Uterus (tissue), 2 donors: ENCODE data around the gene SIPA1L3.

Source experiments
- POLR2A ChIP-seq, 2 donors: fragments of 450-650 bp; IDR thresholded peaks; one replicate each; pipeline ENCODE4 v1.6.1; 2016; ENCODE audit warnings: antibody characterized with exemption in 2 of 2, mild to moderate bottlenecking in 1 of 2, moderate library complexity in 1 of 2
- TF ChIP-seq, protein P1 (sequence below), 4 experiments: fragments of 200-600 bp in 2 of 4; fragments of 450-650 bp in 2 of 4; sonication (generic) in 2 of 4; IDR thresholded peaks; one replicate each; pipeline ENCODE4 v1.5.1; 2016 to 2019; ENCODE audit warnings: antibody characterized with exemption in 4 of 4, mild to moderate bottlenecking in 2 of 4, moderate library complexity in 1 of 4

DNA sequence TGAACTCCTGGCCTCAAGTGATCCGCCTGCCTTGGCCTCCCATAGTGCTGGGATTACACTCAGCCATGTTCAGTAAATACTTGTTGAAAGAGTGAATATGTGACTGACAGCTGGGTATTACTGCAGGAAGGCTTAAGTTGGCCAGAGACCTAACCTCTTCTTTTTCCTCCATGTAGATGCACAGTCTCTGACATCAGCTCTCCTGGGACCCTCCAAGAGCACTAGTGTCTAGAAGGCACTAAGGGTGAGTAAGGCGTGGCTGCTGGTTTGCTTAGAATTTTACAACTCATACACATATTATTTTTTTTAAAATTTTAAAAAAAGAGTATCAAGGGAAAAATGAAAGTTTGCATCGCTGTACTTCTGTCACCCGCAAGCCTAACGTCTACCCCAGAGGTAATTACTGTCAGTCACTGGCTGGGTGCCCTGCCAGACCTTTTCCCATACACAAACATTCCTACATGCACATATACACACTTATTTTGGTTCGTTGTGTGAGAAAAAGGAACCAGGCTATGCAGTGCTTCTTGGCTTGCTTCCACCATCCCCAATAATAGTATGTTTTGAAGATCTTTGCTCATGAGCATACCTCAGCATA is 122.0 kb downstream of the SIPA1L3 start:
- TF ChIP-seq, protein P1, sequence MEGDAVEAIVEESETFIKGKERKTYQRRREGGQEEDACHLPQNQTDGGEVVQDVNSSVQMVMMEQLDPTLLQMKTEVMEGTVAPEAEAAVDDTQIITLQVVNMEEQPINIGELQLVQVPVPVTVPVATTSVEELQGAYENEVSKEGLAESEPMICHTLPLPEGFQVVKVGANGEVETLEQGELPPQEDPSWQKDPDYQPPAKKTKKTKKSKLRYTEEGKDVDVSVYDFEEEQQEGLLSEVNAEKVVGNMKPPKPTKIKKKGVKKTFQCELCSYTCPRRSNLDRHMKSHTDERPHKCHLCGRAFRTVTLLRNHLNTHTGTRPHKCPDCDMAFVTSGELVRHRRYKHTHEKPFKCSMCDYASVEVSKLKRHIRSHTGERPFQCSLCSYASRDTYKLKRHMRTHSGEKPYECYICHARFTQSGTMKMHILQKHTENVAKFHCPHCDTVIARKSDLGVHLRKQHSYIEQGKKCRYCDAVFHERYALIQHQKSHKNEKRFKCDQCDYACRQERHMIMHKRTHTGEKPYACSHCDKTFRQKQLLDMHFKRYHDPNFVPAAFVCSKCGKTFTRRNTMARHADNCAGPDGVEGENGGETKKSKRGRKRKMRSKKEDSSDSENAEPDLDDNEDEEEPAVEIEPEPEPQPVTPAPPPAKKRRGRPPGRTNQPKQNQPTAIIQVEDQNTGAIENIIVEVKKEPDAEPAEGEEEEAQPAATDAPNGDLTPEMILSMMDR (IDR thresholded peaks at IDR 0.05): no peak
- TF ChIP-seq POLR2A (IDR thresholded peaks at IDR 0.05): no peak
